Muscle of arm (tissue), 12 donors: ENCODE data around the gene COPS6. TPM values are rescaled to one million over a fixed set of nuclear protein-coding genes. Genes with fewer than 3 reads are reported as not detected.

Experiments
- DNase-seq: peaks from one replicate; pipeline ENCODE4 v3.0.0-alpha.2; 2013
- polyA plus RNA-seq, 12 donors: library from polyadenylated mRNA; unstranded; fragments of 120-200 nt; gene quantifications; one replicate each; pipeline ENCODE4 v1.2.1, GENCODE V29; 2013; ENCODE audit not compliant: insufficient read length in 12 of 12

The COPS6 gene
- polyA plus RNA-seq, 12 donors: 81.5 to 222 (median 91.3) TPM; not detected in 1

DNA sequence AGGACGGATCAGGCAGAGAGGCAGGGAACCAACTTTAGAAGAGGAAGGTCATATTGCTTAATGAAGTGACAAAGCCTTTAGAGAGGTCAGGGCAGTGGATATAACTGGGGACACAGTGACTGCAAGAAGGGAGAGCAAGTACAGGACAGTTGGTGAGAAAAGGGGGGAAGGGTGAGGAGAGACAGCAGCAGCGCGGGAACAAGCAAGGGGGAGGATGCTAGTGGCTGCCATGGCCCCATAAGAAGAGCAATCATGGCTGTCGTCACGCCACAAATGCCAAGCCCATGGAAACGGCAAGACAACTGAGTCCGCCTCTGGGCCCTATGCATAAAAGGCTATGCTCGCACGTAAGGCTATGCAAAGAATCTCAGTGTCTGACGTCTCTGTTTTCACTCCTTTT is 16.3 kb upstream of the COPS6 start:
- no peak for DNase-seq

DNA sequence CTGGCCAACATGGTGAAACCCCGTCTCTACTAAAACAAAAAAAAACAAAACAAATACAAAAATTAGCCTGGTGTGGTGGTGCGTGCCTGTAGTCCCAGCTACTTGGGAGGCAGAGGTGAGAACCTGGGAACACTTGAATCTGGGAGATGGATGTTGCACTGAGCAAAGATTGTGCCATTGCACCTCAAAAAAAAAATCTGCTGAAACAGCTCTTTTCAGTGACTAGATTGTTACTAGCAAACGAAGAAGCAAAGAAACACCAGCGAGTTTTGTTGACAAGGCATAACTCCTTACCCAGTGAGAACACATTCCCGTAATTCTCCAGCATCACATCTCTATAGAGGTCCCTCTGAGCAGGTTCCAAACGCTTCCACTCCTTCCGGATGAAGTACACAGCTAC is 13.9 kb upstream of the COPS6 start:
- DNase-seq: no peak

DNA sequence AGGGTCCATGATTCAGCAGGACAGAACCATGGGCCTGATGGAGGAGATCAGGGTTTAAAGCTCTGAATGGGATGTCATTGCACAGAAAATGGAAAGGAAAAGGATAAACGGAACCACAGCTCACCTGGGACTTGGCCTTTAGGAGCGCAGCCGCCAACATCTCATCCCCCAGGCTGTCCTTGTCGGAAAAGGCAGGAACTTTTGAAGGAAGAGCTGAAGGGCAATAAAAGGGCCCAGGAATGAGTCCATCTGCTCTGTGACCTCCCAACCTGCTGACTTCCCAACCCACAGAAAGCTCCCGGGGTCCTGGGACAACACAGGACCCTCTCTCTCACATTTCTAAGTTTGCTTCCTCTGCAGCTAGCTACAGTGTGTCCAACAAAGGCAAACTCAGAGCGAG is 13.4 kb upstream of the COPS6 start:
- no peak for DNase-seq

DNA sequence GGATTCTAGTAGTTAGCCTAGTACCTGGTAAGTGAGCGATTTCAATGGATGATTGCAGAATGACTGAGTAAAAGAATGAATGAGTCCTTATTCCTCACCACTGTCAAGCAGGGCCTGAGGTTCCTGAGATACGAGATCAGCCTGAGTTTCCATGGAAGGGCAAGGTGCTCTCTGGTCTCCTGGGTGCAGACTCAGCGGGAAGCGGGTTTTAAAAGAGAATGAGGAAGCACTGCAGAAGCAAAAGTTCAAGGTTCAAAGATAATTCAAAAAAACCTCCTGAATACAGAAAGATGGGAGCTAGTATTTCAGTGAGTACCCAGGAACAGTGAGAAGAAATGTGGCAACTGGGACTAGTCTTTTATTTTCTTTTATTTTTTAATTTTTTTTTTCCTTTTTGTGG is 11.6 kb upstream of the COPS6 start:
- DNase-seq: no peak

DNA sequence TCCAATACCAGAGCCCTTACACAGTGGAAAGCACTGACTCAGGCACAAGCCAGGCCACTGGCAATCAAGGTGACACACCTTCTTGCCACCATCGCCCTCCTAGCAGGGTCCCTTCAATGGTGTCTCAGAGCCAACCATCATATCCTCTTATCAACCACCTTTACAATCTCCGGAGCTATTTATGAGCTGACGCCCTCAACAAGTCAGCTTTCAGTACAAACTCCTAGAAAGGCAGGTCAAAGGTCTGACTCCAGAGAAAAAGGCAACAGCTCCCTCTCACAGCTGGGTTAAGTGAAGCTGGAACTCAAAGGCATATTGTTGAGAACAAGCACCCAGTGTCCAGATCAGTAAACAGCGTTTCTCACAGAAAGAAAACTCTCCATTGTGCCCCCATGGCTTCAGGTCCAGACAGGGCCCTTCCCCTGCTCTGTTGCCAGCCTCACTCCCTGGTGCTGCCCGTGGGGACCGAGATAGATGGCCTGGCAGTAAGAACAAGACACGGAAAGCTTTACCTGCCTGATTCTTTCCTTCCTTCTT is 9.7 kb upstream of the COPS6 start:
- no peak for DNase-seq

DNA sequence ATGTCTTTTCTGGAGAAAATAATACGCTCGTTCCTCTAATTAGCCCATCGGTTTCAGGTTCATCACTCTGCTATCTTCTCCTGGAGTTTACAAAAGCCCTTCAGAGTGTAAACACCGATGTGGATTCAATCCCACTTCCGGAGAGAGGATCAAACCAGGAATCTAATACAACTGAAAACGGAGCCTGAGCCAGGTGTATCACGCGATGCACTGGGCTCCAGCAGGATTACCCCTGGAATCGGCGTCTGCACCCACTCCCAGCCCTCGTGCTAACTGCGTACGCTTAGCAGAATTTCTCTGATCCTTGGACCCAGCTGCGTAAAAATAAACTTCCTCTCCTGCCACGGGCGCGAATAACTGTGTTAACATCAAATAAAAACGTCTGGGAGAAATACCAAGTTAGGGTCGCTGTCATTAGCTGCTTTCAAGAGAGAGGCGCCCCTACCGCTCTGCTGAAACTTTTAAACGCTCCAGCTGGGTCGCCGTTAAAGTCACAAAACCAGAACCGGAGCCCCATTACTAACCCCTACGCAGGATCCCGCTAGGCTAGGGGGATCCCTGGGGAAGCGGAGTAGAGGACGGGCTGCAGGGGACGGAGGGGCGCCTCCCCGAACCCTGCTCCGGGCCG is 7.7 kb upstream of the COPS6 start:
- no peak for DNase-seq

DNA sequence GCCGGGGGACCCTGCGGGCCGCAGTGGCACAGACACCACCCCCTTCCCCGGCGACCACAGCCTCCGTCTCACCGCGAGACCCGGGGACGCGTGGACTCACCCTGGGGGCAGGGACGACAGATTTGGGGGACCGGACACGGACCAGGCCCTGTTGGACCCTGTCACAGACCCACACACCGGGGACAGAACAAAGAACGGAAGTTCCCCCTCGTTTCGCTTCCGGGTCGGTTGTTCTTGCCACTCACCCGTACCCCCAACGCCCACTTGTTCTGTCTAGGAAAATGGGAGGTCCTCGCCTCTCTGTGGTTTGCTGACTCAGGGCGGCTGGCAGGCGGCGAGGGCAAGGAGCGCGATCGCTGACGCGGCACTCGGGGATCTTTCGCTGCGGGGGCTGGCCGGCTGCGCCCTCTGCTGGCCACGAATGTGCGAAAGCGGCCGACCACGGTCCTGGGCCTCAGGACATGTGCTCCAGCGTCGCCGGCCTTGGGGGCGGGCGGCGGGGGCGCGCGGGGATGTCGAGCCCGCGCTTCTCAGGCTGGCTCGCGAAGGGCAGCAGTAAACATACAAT is 7.2 kb upstream of the COPS6 start, which contains the start of gene ZNF3:
ZNF3 (minus strand) TSS at position 189 of the 568 bp plus-strand sequence. CDS start 4,366 bp downstream, outside the sequence.
- peak; percentile 99 for DNase-seq

DNA sequence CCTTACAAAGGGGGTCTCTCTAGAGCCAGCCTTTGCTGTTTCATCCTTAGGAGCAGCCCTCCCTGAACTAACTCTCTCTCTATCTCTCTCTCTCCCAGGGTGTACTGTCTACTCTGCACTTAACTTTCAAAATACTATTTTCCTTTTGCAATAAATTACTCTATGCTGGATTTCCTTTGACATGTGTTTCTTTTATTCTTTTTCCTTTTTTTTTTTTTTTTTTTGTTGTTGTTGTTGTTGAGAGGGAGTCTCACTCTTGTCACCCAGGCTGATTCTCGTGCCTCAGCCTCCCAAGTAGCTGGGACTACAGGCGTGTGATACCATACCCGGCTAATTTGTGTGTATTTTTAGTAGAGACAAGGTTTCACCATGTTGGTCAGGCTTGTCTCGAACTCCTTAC is 5.8 kb upstream of the COPS6 start:
- DNase-seq: no peak

DNA sequence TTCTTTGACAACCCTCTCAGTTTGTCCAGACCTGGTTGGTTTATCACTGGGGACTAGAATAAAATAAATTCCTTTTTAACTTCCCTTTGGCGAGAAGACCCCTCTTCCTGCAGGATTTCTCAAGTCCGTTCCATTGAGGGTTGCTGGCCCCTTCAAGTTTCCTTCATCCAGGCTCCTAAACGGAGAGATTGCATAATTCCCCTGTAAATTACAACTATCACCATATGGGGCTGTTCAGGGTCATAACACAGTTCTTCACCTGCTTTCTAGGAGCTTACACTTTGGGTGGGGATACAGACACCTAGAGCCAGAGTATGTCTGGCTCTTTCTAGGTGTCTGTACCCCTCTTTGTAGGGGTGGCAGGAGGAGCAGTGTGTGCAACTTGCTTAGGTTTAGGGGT is 3.3 kb upstream of the COPS6 start:
- DNase-seq: no peak

DNA sequence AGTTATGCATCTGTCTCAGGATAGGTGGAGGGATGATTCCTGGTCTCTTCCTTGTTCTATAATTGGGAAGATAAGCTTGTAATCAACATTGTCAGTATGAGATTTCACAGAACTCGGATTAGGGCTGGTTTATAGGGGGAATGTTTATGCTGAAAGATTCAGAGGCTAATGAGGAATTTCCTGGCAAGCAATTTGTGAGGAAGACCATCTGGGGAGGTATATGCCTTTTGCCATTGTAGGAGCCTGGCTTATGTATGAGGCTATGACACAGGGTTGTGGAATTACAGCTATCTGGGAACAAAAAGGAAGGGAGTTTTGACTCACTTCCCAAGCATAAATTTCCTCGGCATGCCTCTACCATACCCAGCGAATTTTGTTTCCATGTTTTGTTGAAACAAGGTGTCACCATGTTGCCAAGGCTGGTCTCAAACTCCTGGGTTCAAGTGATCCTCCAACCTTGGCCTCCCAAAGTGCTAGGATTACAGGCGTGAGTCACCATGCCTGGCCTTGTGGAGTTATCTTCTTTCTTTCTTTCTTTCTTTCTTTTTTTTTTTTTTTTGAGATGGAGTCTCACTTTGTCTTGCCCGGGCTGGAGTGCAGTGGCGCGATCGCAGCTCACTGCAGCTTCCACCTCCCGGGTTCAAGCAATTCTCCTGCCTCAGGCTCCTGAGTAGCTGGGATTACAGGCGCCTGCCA is 1.6 kb upstream of the COPS6 start:
- no peak for DNase-seq

DNA sequence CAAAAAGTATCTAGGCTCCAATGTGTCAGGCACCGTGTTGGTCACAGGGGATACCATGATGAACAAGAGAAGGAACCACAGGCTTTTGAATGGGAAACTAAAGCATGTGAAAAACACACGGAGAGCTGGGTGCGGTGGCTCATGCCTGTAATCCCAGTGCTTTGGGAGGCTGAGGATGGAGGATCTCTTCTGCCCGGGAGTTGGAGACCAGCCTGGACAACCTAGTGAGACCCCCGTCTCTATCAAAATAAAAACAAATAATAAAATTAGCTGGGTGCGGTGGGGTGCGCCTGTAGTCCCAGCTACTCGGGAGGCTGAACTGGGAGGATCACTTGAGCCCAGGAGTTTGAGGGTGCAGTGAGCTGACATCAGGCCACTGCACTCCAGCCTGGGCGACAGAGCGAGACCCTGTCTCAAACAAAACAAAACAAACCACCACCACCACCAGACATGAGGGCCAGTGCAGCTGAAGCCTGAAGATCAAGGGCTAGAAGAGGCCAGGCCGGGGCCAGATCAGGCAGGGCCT is 611 bp upstream of the COPS6 start:
- DNase-seq: no peak

DNA sequence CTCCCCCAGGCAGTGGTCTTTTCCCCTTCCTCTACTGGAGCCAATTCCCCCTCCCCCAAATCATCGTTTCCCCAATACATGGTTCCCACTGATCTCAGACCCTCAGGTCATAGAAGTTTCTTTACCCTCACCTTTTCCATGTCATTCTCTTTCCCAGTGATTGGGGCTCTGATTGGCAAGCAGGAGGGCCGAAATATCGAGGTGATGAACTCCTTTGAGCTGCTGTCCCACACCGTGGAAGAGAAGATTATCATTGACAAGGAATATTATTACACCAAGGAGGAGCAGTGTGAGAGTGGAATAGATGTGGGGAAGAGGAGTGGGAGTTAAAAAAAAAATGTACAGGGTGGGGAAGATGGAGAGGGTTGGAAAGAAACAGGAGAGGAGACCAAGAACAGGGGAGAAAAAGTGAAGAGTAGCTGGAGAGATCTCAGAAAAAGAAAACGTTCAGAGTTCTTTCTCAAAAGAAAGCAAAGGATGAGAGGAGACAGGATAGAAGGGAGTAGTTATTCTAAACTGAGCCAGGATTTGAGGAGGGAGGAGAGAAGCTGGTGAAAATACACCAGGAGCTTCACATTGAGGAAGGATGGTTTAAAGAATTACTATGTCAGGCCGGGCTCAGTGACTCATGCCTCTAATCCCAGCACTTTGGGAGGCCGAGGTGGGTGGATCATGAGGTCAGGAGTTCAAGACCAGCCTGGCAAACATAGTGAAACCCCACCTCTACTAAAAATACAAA is 858 bp downstream of the COPS6 start:
- DNase-seq: no peak

DNA sequence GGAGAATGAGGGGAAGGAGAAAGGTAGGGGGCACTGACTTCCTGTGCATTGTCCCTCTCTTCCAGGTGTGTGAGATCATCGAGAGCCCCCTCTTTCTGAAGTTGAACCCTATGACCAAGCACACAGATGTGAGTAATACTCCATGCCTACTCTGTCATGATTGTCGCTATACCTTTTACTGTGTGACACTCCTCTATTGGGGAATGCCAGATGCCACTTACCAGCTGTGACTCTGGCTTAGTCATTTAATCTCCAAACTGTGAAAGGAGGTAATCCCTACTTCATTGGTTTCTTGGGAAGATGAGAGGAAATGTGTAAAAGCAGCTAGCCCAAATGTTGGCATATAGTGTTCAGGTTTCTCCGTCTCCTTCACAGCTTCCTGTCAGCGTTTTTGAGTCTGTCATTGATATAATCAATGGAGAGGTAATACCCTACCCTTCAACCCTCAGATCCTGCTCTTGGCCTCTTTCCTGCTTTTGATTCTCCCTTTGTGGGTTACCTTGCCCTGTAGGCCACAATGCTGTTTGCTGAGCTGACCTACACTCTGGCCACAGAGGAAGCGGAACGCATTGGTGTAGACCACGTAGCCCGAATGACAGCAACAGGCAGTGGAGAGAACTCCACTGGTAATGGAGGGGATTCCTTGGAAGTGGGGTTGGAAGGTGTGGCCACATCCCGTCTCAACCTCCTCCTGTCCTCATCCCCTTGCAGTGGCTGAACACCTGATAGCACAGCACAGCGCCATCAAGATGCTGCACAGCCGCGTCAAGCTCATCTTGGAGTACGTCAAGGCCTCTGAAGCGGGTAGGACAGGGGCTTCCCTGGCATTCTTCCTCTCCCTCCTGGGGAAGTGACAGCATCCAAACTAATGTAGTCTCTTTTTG is 2.0 kb downstream of the COPS6 start:
- no peak for DNase-seq

DNA sequence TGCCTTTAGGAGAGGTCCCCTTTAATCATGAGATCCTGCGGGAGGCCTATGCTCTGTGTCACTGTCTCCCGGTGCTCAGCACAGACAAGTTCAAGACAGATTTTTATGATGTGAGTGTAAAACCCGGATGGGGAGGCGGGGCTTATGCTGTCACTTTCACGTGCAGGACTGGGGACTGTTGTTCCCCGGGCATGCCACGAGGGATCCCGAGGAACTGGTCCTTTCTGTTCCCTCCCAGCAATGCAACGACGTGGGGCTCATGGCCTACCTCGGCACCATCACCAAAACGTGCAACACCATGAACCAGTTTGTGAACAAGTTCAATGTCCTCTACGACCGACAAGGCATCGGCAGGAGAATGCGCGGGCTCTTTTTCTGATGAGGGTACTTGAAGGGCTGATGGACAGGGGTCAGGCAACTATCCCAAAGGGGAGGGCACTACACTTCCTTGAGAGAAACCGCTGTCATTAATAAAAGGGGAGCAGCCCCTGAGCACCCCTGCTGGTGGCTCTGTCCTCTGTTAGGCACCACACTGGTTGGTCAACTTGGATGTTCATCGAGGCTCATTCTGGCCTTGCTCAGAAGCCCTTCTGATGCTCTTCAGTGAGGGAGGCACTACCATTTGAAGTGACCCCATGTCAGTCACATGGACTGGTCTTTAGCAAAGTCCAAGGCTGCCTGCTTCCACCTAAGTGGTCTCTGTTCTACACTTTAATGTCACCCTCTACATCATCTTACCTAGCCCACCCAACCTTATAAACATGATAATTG is 2.8 kb downstream of the COPS6 start:
- no peak for DNase-seq

DNA sequence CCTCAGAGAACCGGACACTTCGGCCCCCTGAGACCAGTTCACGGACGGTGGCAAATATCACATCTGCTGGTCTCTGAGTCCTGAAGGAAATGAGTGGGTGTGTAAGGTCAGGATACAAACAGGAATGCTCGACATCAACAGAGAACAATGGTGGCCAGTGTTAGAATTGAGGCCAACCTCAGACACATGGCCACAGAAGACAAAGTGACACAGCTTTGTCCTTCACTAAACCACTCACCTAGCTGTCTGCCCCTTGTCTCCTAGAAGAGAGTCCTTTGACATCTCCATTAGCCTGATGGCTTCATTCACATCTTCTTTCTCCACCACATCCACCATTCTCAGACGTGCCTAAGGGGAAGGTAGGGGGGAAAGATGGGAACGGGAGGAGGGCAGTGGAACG is 4.3 kb downstream of the COPS6 start:
- DNase-seq: no peak

DNA sequence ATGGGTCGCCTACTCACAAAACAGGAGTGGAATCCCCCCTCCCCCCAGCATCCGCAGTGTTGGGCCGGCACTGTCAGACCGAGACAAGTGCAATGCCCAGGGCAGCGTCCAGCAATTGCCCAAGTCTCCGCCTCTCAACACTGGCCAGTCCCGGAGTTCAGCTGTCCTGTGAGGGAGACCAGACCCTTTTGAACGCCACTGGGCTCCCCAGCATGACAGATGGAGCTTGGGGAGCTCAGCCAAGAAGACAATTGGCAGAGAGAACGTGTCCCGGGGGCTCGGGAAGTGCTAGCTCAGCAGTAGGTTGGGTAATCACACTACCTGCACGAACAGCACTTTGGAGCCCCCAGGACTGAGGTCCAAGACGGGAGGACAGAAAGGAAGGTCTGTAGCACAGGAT is 4.7 kb downstream of the COPS6 start:
- DNase-seq: no peak

DNA sequence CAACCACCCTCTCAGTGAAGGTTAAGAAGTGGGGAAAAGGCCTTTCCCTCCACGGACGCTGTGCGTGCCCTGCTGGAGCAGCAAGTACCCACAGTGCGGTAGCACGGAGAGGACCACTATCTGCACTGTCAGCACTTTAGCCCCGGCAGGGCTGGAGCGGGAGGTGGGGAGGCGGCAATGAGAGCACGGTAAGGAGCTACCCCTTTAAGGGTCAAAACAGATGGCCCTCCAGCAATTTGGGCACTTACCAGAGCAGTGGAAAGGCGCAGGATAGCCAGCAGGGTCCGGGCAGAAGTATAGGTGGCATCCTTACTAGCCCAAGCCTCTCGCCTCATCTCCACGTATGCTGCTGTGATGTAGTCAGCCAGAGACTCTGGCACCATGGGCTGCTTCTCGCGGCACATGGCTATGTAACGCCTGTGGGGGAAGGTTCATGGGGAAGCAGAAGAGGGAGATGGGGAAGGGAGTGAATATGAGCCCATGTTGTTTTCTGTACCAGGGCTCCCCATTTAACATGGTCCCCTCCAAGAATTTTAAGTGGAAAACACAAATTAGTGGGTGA is 5.2 kb downstream of the COPS6 start:
- no peak for DNase-seq

DNA sequence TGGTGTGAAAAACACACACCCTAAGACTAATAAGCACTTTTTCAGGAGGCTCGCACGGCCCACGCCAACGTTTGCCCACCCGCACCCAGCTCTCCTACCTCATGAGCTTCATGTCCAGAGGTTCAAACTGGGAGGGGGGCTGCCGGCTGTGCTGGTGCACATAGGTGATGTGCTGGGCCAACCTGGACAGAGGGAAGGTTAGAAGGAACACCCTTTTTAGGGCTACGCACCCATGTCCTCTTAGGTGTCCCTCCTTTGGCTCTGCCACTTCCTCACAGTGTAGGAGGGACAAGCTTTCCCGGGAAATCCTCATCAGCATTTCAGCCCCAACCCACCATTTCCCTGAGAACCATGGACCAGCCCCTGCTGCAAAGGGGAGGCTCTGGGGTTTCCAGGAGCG is 6.5 kb downstream of the COPS6 start:
- no peak for DNase-seq

DNA sequence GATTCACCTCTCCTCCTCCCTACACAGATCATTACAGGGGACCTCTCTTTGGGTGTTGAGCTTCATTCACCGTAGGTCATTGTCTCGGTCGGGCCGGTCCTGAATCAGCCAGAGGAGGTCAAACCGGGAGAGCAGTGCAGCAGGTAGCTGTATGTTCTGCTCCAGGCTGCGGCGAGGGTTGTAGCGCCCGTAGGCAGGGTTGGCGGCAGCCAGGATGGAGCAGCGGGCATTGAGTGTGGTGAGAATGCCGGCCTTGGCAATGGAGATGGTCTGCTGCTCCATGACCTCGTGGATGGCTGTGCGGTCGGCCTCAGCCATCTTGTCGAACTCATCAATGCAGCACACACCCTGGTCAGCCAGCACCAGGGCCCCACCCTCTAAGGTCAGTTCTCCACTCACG is 6.9 kb downstream of the COPS6 start:
- no peak for DNase-seq

DNA sequence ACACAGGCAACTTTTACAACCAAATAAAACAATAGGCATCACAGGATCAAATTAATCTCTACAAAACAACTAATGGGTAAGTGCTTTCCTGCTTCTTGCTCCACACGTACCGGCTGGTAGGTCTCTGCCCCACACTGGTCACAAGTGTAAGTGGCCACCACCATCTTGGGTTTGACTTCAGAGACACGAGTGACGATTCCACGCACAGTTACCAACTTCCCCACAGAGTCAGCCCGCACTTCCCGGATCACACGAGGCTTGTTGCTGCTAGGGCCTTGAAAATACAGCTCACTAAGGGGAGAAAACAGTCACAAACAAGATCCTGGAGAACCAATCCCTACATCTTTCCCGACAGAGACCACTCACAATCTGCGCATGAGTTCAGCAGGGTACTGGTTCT is 10.1 kb downstream of the COPS6 start:
- no peak for DNase-seq
